ENCODE measurements around the gene DENND2A. TPM values are rescaled to one million over a fixed set of nuclear protein-coding genes. Genes with fewer than 3 reads are reported as not detected.

The DENND2A gene
- total RNA-seq, 2 experiments from 2014 or later, result not detected

DNA sequence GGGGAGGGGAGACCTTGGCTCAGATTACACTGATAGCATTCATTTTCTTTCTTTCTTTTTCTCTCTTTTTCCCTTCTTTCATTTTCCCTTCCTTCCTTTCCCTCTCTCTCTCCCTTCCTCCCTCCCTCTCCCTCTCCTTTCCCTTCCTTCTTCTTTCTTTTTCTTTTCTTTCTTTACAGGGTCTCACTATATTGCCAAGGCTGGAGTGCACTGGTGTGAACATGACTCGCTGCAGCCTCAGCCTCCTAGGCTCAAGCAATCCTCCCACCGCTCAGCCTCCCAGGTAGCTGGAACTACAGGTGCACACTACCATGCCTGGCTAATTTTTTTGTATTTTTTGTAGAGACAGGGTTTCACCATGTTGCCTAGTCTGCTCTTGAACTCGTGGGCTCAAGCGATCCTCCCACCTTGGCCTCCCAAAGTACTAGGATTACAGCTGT is 88.4 kb downstream of the DENND2A start:
- POLR2A ChIA-PET, result no interaction called here
- no peaks in the 10 kb centered on the region for H3K4me1 Mint-ChIP-seq (ENCODE audit: low read depth)
- no peaks in the 10 kb centered on the region for H3K27me3 Mint-ChIP-seq
- TF ChIP-seq, protein P1, sequence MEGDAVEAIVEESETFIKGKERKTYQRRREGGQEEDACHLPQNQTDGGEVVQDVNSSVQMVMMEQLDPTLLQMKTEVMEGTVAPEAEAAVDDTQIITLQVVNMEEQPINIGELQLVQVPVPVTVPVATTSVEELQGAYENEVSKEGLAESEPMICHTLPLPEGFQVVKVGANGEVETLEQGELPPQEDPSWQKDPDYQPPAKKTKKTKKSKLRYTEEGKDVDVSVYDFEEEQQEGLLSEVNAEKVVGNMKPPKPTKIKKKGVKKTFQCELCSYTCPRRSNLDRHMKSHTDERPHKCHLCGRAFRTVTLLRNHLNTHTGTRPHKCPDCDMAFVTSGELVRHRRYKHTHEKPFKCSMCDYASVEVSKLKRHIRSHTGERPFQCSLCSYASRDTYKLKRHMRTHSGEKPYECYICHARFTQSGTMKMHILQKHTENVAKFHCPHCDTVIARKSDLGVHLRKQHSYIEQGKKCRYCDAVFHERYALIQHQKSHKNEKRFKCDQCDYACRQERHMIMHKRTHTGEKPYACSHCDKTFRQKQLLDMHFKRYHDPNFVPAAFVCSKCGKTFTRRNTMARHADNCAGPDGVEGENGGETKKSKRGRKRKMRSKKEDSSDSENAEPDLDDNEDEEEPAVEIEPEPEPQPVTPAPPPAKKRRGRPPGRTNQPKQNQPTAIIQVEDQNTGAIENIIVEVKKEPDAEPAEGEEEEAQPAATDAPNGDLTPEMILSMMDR (IDR thresholded peaks at IDR 0.05), result no peak
- H3K27ac Mint-ChIP-seq, result no peak overlapping the region
- no peak overlapping the region for H3K4me3 Mint-ChIP-seq
- no peaks in the 10 kb centered on the region for H3K9me3 Mint-ChIP-seq
- DNase-seq (no peak), ATAC-seq (no peak)
- CTCF ChIA-PET, result no interaction called here
- H3K36me3 Mint-ChIP-seq (ENCODE audit: low read depth), result no peaks in the 10 kb centered on the region
- intact Hi-C loops (cut with micrococcal nuclease), result no loop called here

DNA sequence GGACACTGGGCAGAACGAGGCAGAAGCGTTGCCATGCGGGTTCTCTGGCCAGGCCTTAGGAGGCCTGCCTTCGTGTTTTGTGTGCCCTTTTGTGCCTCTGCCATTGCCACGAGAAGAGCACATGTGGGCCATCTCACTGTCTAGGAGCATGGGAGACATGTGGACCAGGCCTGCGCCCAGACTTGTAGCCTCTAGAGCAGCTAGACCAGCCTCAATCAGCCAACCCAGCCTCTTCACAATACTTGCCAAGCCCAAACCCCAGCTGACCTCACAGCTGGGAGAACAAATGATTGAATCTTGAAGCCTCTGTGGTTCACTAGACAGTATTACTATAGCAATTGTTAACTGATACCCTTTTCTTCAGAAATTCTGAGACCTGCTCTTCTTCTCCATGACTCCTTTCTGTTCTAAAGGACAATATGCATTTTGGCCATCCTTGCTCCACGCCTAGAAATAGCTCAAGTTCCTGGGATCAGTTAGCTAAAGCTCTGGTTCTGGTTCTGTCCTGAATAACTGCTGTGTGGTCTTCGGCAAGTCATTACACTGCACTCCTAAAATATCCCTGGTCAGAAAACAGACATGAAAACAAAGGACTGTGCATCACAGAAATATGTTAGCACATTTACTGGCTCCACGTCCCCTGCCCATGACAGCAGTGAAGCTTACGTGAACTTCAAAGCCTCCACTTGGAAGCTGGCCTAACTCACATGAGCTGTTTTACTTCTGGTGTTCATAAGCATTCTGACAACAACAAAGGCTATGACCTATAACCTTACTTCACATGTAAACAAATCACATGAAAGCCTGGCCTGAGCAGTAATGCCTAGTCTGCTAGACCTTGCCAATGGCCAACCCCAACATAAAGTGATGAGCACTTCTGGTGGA is 89.0 kb downstream of the DENND2A start:
- TF ChIP-seq, protein P1 (IDR thresholded peaks at IDR 0.05), result no peak
- POLR2A ChIA-PET, result no interaction called here
- Mint-ChIP-seq H3K27ac (no peak overlapping the region), H3K4me3 (no peak overlapping the region), H3K27me3 (no peaks in the 10 kb centered on the region), H3K9me3 (no peaks in the 10 kb centered on the region), H3K4me1 (ENCODE audit: low read depth) (no peaks in the 10 kb centered on the region), H3K36me3 (ENCODE audit: low read depth) (no peaks in the 10 kb centered on the region)
- CTCF ChIA-PET, result no interaction called here
- intact Hi-C loops (cut with micrococcal nuclease), result no loop called here
- DNase-seq (no peak), ATAC-seq (no peak)

DNA sequence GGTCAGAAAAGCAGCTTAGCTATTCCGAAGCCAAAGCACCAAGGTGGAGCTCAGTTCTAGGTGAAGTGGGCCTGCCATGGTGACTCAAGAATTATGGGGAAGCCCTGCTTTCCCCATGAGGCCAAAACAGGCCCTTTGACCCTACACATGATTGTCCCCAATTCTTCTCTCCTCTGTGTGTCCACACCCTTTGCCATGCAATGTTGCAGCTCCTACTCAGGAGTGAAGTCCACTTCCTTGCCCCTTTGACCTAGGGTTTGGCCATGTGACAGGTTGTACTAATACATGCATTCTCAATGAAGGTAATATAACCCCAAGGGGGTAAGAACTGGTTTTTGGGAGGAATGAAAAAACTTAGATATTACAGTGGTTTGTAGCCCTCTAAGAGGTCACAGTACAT is 93.7 kb downstream of the DENND2A start:
- DNase-seq (no peak), ATAC-seq (no peak)
- intact Hi-C loops (cut with micrococcal nuclease), result no loop called here
- no peak overlapping the region for H3K27ac Mint-ChIP-seq
- ChIA-PET POLR2A (no interaction called here), CTCF (no interaction called here)
- H3K4me3 Mint-ChIP-seq, result no peak overlapping the region
- no peaks in the 10 kb centered on the region for H3K36me3 Mint-ChIP-seq (ENCODE audit: low read depth)
- H3K27me3 Mint-ChIP-seq, result peaks cover 2% of the 10 kb centered on the region
- no peaks in the 10 kb centered on the region for H3K4me1 Mint-ChIP-seq (ENCODE audit: low read depth)
- TF ChIP-seq, protein P1 (IDR thresholded peaks at IDR 0.05), result no peak
- H3K9me3 Mint-ChIP-seq, result no peaks in the 10 kb centered on the region

DNA sequence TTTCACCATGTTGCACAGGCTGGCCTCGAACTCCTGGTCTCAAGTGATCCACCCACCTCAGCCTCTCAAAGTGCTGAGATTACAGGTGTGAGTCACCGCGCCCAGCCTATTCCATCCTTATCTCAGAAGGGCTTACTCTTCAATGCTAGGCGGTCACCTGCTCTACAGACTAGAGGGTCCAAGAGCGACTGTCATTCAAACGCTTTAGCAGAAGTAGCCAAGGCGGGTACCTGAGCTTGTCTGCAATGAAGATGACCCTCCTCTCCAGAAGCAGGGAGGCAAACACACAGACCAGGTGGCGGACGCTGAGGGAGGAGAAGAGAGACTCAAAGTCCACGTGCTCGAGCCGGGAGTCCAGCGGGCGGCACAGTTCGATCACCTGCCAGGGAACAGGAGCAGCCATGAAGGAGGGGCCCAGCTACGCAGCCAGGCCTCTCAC is 96.2 kb downstream of the DENND2A start:
- TF ChIP-seq, protein P1 (IDR thresholded peaks at IDR 0.05), result no peak
- Mint-ChIP-seq H3K4me1 (ENCODE audit: low read depth) (no peaks in the 10 kb centered on the region), H3K4me3 (no peak overlapping the region), H3K27ac (no peak overlapping the region), H3K36me3 (ENCODE audit: low read depth) (no peaks in the 10 kb centered on the region), H3K27me3 (peaks cover 2% of the 10 kb centered on the region), H3K9me3 (no peaks in the 10 kb centered on the region)
- ATAC-seq, result no peak
- intact Hi-C loops (cut with micrococcal nuclease), result no loop called here
- ChIA-PET CTCF (interaction anchor here (0.6 kb wide), 1 partner anchor 121 kb away, joined by 3 read pairs; no protein-coding TSS in a partner anchor), POLR2A (no interaction called here)
- DNase-seq, result no peak

DNA sequence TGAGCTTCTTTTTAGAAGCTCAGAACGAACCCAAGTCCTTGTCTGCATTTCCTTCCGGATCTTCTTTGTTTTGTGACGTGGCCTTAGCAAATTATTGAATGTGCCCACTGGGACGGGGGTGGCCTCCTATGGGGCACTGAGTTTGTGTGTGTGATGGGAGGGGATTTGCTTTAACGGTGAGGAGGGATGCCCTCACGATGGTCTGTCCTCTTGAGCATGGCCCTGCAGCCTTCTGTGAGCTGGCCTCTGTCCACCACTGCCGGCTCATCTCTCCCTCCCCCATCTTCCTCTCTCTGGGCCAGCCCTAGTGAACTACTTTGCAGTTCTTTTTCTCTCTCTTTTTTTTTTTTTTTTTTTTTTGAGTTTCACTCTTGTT is 98.4 kb downstream of the DENND2A start:
- POLR2A ChIA-PET, result no interaction called here
- DNase-seq (no peak), ATAC-seq (no peak)
- no peaks in the 10 kb centered on the region for H3K4me1 Mint-ChIP-seq (ENCODE audit: low read depth)
- no peaks in the 10 kb centered on the region for H3K36me3 Mint-ChIP-seq (ENCODE audit: low read depth)
- H3K9me3 Mint-ChIP-seq, result no peaks in the 10 kb centered on the region
- no peak overlapping the region for H3K27ac Mint-ChIP-seq
- TF ChIP-seq, protein P1 (IDR thresholded peaks at IDR 0.05), result no peak
- CTCF ChIA-PET, result no interaction called here
- peaks cover 2% of the 10 kb centered on the region for H3K27me3 Mint-ChIP-seq
- H3K4me3 Mint-ChIP-seq, result no peak overlapping the region
- intact Hi-C loops (cut with micrococcal nuclease), result no loop called here

All from activated CD8-positive, alpha-beta T cell treated with anti-CD3 and anti-CD28 coated beads for 36 hours (primary cell).